NCI-H2107 (cell line): ENCODE results near the gene DISP3.

ENCODE experiments used
- DNase-seq: peaks from one replicate; lab custom pipeline; 2025; lab: John Stamatoyannopoulos, UW

Gene DISP3

GRCh38 chr1:11515368-11516300, 36.7 kb downstream of the DISP3 start:
- DNase-seq = no peak

- no peak for DNase-seq
Observed at GRCh38 chr1:11516961-11517635, 38.1 kb downstream of the DISP3 start.

GRCh38 chr1:11518016-11518701, 39.2 kb downstream of the DISP3 start:
- no peak for DNase-seq

- DNase-seq = no peak
Observed at GRCh38 chr1:11518791-11519628, 40.1 kb downstream of the DISP3 start.

GRCh38 chr1:11519629-11520031, 40.7 kb downstream of the DISP3 start:
- no peak for DNase-seq

- no peak for DNase-seq
Observed at GRCh38 chr1:11520531-11521233, 41.7 kb downstream of the DISP3 start.

- DNase-seq = no peak
Observed at GRCh38 chr1:11521582-11522399, 42.8 kb downstream of the DISP3 start.

- DNase-seq = no peak
Observed at GRCh38 chr1:11522400-11523235, 43.7 kb downstream of the DISP3 start.

- no peak for DNase-seq
Observed at GRCh38 chr1:11523261-11523660, 44.3 kb downstream of the DISP3 start.

- DNase-seq = no peak
Observed at GRCh38 chr1:11523746-11524464, 45.0 kb downstream of the DISP3 start.

- no peak for DNase-seq
Observed at GRCh38 chr1:11524465-11525150, 45.7 kb downstream of the DISP3 start.

- DNase-seq = no peak
Observed at GRCh38 chr1:11525151-11525505, 46.2 kb downstream of the DISP3 start.

- no peak for DNase-seq
Observed at GRCh38 chr1:11525516-11525915, 46.6 kb downstream of the DISP3 start.

- no peak for DNase-seq
Observed at GRCh38 chr1:11526071-11526895, 47.3 kb downstream of the DISP3 start.

GRCh38 chr1:11527541-11528452, 48.8 kb downstream of the DISP3 start:
- DNase-seq = no peak

GRCh38 chr1:11528611-11529261, 49.8 kb downstream of the DISP3 start:
- no peak for DNase-seq
